HepG2 (cell line): ENCODE measurements around the gene MRPL10. TPM values are rescaled to one million over a fixed set of nuclear protein-coding genes. Genes with fewer than 3 reads are reported as not detected.
A peak's percentile ranks its signal among the peaks of the same experiment; 100 is the strongest.

Experiments used
- ATAC-seq: fragments of 200-7000 bp; cut with Tn5 transposase; 3 replicates; pipeline ENCODE4 v1.9.1; 2020; ENCODE audit warnings: mild to moderate bottlenecking, moderate library complexity
- BruUV-seq: library from RNA; stranded (reverse); fragments of 400-500 nt; replicated peaks from 2 replicates; lab custom pipeline; 2021; lab: Mats Ljungman, UMichigan
- CTCF ChIA-PET: fragments of 300-600 bp; formaldehyde crosslinking; extraction: SDS; loops from one replicate; lab custom pipeline; 2021; ENCODE audit warnings: low total read pairs, inconsistent platforms, low intra/inter-chr PET ratio; lab: Yijun Ruan, JAX
- POLR2A ChIA-PET: fragments of 350-600 bp; sonication (Branson Sonifier 250); formaldehyde crosslinking; loops from one replicate; lab custom pipeline; 2020; ENCODE audit warnings: antibody characterized with exemption, inconsistent platforms; lab: Yijun Ruan, JAX
- DNase-seq: peaks from one replicate; pipeline ENCODE4 v3.0.0-alpha.2; 2015; ENCODE audit warnings: low spot score
- FAIRE-seq: peaks from 3 replicates; lab custom pipeline; 2011; peaks lifted over from hg19 to GRCh38; lab: Jason Lieb, UNC
- H2AFZ ChIP-seq: one replicate; pipeline ENCODE4 v1.6.1; 2011; ENCODE audit warnings: low read length, inconsistent platforms
- H3K27ac ChIP-seq: fragments of 300-600 bp; 3 replicates; pipeline ENCODE4 v1.8.0; 2011; ENCODE audit warnings: mixed run types, mild to moderate bottlenecking, mixed read lengths, low read length, inconsistent platforms; ENCODE audit not compliant: insufficient read depth; ENCODE audit errors: extremely low read length
- H3K27me3 ChIP-seq, 2 experiments: fragments of 200-600 bp in 1 of 2; 2 replicates in 1 of 2; 3 replicates in 1 of 2; pipeline versions ENCODE4 v1.6.0 to v1.8.0; 2011; ENCODE audit warnings: low read length in 2 of 2, mild to moderate bottlenecking in 2 of 2, moderate library complexity in 2 of 2, inconsistent platforms in 1 of 2; ENCODE audit not compliant: insufficient read depth in 2 of 2, control insufficient read depth in 1 of 2
- H3K36me3 ChIP-seq, 2 experiments: fragments of 200-600 bp in 1 of 2; replicated peaks in 1 of 2; 2 replicates in 1 of 2; 3 replicates in 1 of 2; pipeline versions ENCODE4 v1.5.1 to v1.8.0; 2011; ENCODE audit warnings: low read length in 2 of 2, inconsistent platforms in 1 of 2; ENCODE audit not compliant: insufficient read depth in 2 of 2, control insufficient read depth in 1 of 2
- H3K4me1 ChIP-seq: 2 replicates; pipeline ENCODE4 v1.5.1; 2012; ENCODE audit warnings: low read length, inconsistent platforms; ENCODE audit not compliant: insufficient read depth
- H3K4me2 ChIP-seq: 2 replicates; pipeline ENCODE4 v1.6.0; 2011; ENCODE audit warnings: low read depth, low read length, inconsistent platforms
- H3K4me3 ChIP-seq, 3 experiments: fragments of 200-600 bp in 1 of 3; sonication (generic), shearing (Covaris generic) in 1 of 3; replicated peaks in 1 of 3; 2 replicates each; pipeline ENCODE4 v1.5.1; 2011 to 2016; ENCODE audit warnings: low read length in 3 of 3, inconsistent platforms in 2 of 3, low read depth in 2 of 3, mild to moderate bottlenecking in 2 of 3, control low read depth in 1 of 3, mixed read lengths in 1 of 3; ENCODE audit not compliant: insufficient read depth in 1 of 3
- H3K79me2 ChIP-seq: one replicate; pipeline ENCODE4 v1.6.1; 2011; ENCODE audit warnings: low read length, inconsistent platforms; ENCODE audit not compliant: insufficient read depth
- H3K9ac ChIP-seq: 2 replicates; pipeline ENCODE4 v1.6.0; 2011; ENCODE audit warnings: mild to moderate bottlenecking, low read depth, low read length, inconsistent platforms; ENCODE audit not compliant: insufficient read depth
- H3K9me3 ChIP-seq: 2 replicates; pipeline ENCODE4 v1.5.1; 2012; ENCODE audit warnings: mild to moderate bottlenecking, low read length
- H4K20me1 ChIP-seq: 2 replicates; pipeline ENCODE4 v1.6.0; 2011; ENCODE audit warnings: inconsistent platforms, mild to moderate bottlenecking, low read length, moderate library complexity; ENCODE audit not compliant: insufficient read depth
- AKNA ChIP-seq: sonication (generic); formaldehyde crosslinking; IDR thresholded peaks from 2 replicates; pipeline ENCODE4 v1.4.0; 2020; ENCODE audit warnings: missing genetic modification reagents, borderline replicate concordance
- HOXA7 ChIP-seq: sonication (generic); formaldehyde crosslinking; IDR thresholded peaks from 2 replicates; pipeline ENCODE4 v1.8.1; 2022; ENCODE audit warnings: mild to moderate bottlenecking, missing genetic modification reagents, moderate library complexity
- KDM3A ChIP-seq: IDR thresholded peaks from 2 replicates; pipeline ENCODE4 v1.6.1; 2018; ENCODE audit warnings: low read depth, missing compliant biosample characterization
- KLF12 ChIP-seq: sonication (generic); formaldehyde crosslinking; IDR thresholded peaks from 2 replicates; pipeline ENCODE4 v1.4.0; 2020; ENCODE audit warnings: missing genetic modification reagents, borderline replicate concordance
- MIER2 ChIP-seq: IDR thresholded peaks from 2 replicates; pipeline ENCODE4 v1.6.1; 2016; ENCODE audit warnings: missing biosample characterization, missing genetic modification reagents
- MTA3 ChIP-seq: sonication (generic); formaldehyde crosslinking; IDR thresholded peaks from 2 replicates; pipeline ENCODE4 v1.4.0; 2020; ENCODE audit warnings: missing genetic modification reagents
- NCOR1 ChIP-seq: fragments of 200-600 bp; sonication (generic); IDR thresholded peaks from 2 replicates; pipeline ENCODE4 v1.7.0; 2017; ENCODE audit warnings: antibody characterized with exemption, low read length, borderline replicate concordance
- NFE2 ChIP-seq: sonication (generic); formaldehyde crosslinking; IDR thresholded peaks from 2 replicates; pipeline ENCODE4 v1.4.0; 2020; ENCODE audit warnings: missing genetic modification reagents
- SIN3B ChIP-seq: fragments of 150-350 bp; IDR thresholded peaks from 2 replicates; pipeline ENCODE4 v1.6.1; 2014; ENCODE audit warnings: low read length
- SMAD3 ChIP-seq: sonication (generic); formaldehyde crosslinking; IDR thresholded peaks from 2 replicates; pipeline ENCODE4 v1.4.0; 2020; ENCODE audit warnings: missing genetic modification reagents
- ZNF296 ChIP-seq: sonication (generic); formaldehyde crosslinking; conservative IDR thresholded peaks from 2 replicates; pipeline ENCODE4 v1.5.0; 2020; ENCODE audit warnings: mild to moderate bottlenecking, missing genetic modification reagents
- ZNF605 ChIP-seq: sonication (generic); formaldehyde crosslinking; IDR thresholded peaks from 2 replicates; pipeline ENCODE4 v1.8.0; 2022; ENCODE audit warnings: mild to moderate bottlenecking, missing genetic modification reagents
- WGBS: methylation state at CpG from one replicate; pipeline ENCODE4 v1.1.6; 2017; ENCODE audit warnings: low lambda C conversion rate; 5-methylcytosine and 5-hydroxymethylcytosine counted together
- in situ Hi-C: cut with HindIII; loops from 2 replicates; pipeline ENCODE4 v1.10.0; 2017; ENCODE audit warnings: low pct_unique_long_range_greater_than_20kb; ENCODE audit not compliant: extremely low pct_ligation_motif_present
- intact Hi-C: fragments of 100-400 bp; cut with micrococcal nuclease; formaldehyde crosslinking; loops from one replicate; pipeline ENCODE4 v1.10.0; 2022; ENCODE audit not compliant: unreplicated experiment
- polyA plus RNA-seq, 8 experiments: library from polyadenylated mRNA; depleted of rRNA in 3 of 8; stranded (reverse) in 7 of 8; unstranded in 1 of 8; fragments of >200 nt; fragmentation: Illumina TruSeq in 4 of 8; extraction: Trizol in 4 of 8; gene quantifications; 2 replicates each; pipeline versions ENCODE4 v1.2.1 to v1.2.3, GENCODE V29; 2011 to 2016; ENCODE audit warnings: low read depth in 4 of 8, missing spikeins in 1 of 8, mixed read lengths in 1 of 8; ENCODE audit not compliant: insufficient read depth in 1 of 8
- total RNA-seq, 5 experiments: library from RNA; depleted of rRNA; stranded (reverse); fragments of >200 nt; fragmentation: Illumina TruSeq; extraction: Trizol; gene quantifications; 2 replicates each; pipeline ENCODE4 v1.2.3, GENCODE V29; 2016; ENCODE audit warnings: low read depth in 1 of 5

MRPL10 gene
- total and polyA plus RNA-seq, 2 of the 13 experiments (the other 11 are each of a cell fraction or from before 2014, with no cell fraction given) = 56.7 to 149 TPM

- Histone ChIP-seq H3K9me3 (no peaks in the 10 kb centered on the region), H4K20me1 (peaks cover 4% of the 10 kb centered on the region; the same call in 1 of the 2 replicates), H3K27me3 (peaks cover 2 to 28% of the 10 kb centered on the region in 2 experiments; a peak in 4 of 5 replicates), H3K36me3 (no peaks in the 10 kb centered on the region), H3K4me1 (no peaks in the 10 kb centered on the region), H3K27ac (no peak overlapping the region), H3K4me2 (no peak overlapping the region), H3K79me2 (no peaks in the 10 kb centered on the region), H3K4me3 (no peak overlapping the region), H3K9ac (no peak overlapping the region), H2AFZ (no peak overlapping the region)
- intact Hi-C loops (no loop called here), in situ Hi-C loops (no loop called here)
- DNase-seq (no peak), ATAC-seq (no peak), FAIRE-seq (no peak)
- no TSS peak for BruUV-seq
- ChIA-PET POLR2A (no interaction called here), CTCF (no interaction called here)
- WGBS = 7% methylated on average over 2 of the region's 2 CpGs
- TF ChIP-seq ZNF296 = no peak
- no peak for TF ChIP-seq ZNF605 (CRISPR knock-in tag)
- no peak for TF ChIP-seq KDM3A (CRISPR knock-in tag)
- no peak for TF ChIP-seq SIN3B
- TF ChIP-seq MTA3 (CRISPR knock-in tag) = no peak
- TF ChIP-seq KLF12 (CRISPR knock-in tag) = no peak
- no peak for TF ChIP-seq AKNA (CRISPR knock-in tag)
- peak; percentile 92 for TF ChIP-seq MIER2 (CRISPR knock-in tag)
- TF ChIP-seq HOXA7 (CRISPR knock-in tag) = no peak
- TF ChIP-seq SMAD3 = no peak
- no peak for TF ChIP-seq NCOR1
- no peak for TF ChIP-seq NFE2 (CRISPR knock-in tag)
These were observed 33.5 kb downstream of the MRPL10 start for GRCh38 chr17:47797797-47798196.
